ENCODE measurements around the gene CPT1B. TPM values are rescaled to one million over a fixed set of nuclear protein-coding genes. Genes with fewer than 3 reads are reported as not detected.

CPT1B gene
- total and polyA plus RNA-seq, 2 donors (not counting 3 experiments of a cell fraction or from before 2014, with no cell fraction given): 7.1 TPM

DNA sequence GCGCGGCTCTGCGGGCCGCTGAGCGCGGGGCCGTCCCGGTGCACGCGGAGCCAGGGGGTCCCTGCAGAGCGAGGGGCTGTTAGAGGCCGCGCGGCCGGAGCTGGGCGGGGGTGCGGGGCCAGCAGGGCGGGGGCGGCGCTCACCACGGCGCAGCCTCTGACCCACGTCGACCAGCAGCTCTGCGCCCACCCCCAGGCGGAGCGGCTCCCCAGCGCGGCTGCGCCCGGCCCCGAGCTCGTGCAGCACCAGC is 52.4 kb downstream of the CPT1B start:
- intact Hi-C loops (cut with micrococcal nuclease): loop anchor here (1.0 to 2.0 kb wide), 4 partner anchors 17 to 147 kb away; partner anchors contain the start of genes CHKB, NCAPH2 and SHANK3
- peaks cover 18% of the 10 kb centered on the region for H3K4me1 ChIP-seq (ENCODE audit: control insufficient read depth, extremely low read depth, insufficient read depth, low read length)

More for the DNA sequence above, 52.4 kb downstream of the CPT1B start:
- dilution Hi-C loops (cut with MboI; ENCODE audit: extremely low pct_ligation_motif_present, low sequenced_read_pairs): no loop called here
- BruUV-seq (replicated peaks): no TSS peak
- Histone ChIP-seq H2AFZ (ENCODE audit: low read depth, low read length) (peak overlapping the region; percentile 75), H3K4me2 (ENCODE audit: insufficient read depth, low read length) (peak overlapping the region; percentile 45), H3K79me2 (ENCODE audit: control insufficient read depth, insufficient read depth, low read length) (peaks cover 10% of the 10 kb centered on the region), H3K36me3 (ENCODE audit: control insufficient read depth in 2 of 2, extremely low read depth in 1 of 2, insufficient read depth in 2 of 2, low read length in 2 of 2) (peaks cover 0 to 22% of the 10 kb centered on the region in 2 experiments), H3K4me3 (replicated peaks in 1 of 3; ENCODE audit: insufficient read depth in 1 of 3, low read depth in 1 of 3, low read length in 3 of 3) (peak overlapping the region; percentile 45 to 66 (median 47)), H3K9ac (replicated peaks; ENCODE audit: extremely low read depth, insufficient read depth, low read length) (peak overlapping the region; percentile 26), H3K9me3 (replicated peaks; ENCODE audit: control insufficient read depth, insufficient read depth, low read length) (no peaks in the 10 kb centered on the region), H3K9me1 (replicated peaks; ENCODE audit: control insufficient read depth, extremely low read depth, insufficient read depth, low read length) (no peaks in the 10 kb centered on the region), H3K27me3 (ENCODE audit: control insufficient read depth in 2 of 2, insufficient read depth in 2 of 2, low read length in 2 of 2) (peaks cover 0 to 6% of the 10 kb centered on the region in 2 experiments), H3K27ac (ENCODE audit: insufficient read depth, low read depth, low read length) (peak overlapping the region; percentile 7), H4K20me1 (replicated peaks; ENCODE audit: control insufficient read depth, extremely low read depth, insufficient read depth, low read length) (no peaks in the 10 kb centered on the region)
- TF ChIP-seq, protein P1, sequence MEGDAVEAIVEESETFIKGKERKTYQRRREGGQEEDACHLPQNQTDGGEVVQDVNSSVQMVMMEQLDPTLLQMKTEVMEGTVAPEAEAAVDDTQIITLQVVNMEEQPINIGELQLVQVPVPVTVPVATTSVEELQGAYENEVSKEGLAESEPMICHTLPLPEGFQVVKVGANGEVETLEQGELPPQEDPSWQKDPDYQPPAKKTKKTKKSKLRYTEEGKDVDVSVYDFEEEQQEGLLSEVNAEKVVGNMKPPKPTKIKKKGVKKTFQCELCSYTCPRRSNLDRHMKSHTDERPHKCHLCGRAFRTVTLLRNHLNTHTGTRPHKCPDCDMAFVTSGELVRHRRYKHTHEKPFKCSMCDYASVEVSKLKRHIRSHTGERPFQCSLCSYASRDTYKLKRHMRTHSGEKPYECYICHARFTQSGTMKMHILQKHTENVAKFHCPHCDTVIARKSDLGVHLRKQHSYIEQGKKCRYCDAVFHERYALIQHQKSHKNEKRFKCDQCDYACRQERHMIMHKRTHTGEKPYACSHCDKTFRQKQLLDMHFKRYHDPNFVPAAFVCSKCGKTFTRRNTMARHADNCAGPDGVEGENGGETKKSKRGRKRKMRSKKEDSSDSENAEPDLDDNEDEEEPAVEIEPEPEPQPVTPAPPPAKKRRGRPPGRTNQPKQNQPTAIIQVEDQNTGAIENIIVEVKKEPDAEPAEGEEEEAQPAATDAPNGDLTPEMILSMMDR (IDR thresholded peaks at IDR 0.05; ENCODE audit: extremely low read depth in 1 of 2, insufficient read depth in 1 of 2, low read depth in 1 of 2, low read length in 2 of 2): peak in 1 of 2 donors; percentile 70
- TF ChIP-seq GATA2 (IDR thresholded peaks at IDR 0.05; ENCODE audit: insufficient read depth, insufficient read length, low read depth, low read length) (no peak), FOS (IDR thresholded peaks at IDR 0.05; ENCODE audit: borderline replicate concordance, insufficient read depth, low read length) (no peak), JUN (IDR thresholded peaks at IDR 0.05; ENCODE audit: borderline replicate concordance, insufficient read depth, insufficient read length, low read depth) (no peak)
- POLR2A ChIA-PET: interaction anchor here (0.7 to 1.5 kb wide), 3 partner anchors 12 to 57 kb away, joined by 4 to 12 read pairs (median 7); partner anchors contain the start of genes CHKB, LMF2 and NCAPH2
- DNase-seq (ENCODE audit: low read depth, low spot score) (no peak), FAIRE-seq (no peak)
- CTCF ChIA-PET: interaction anchor here (0.8 to 2.7 kb wide), 39 partner anchors 8 to 283 kb away, joined by 3 to 34 read pairs (median 4); partner anchors contain the start of genes ARSA, CHKB, KLHDC7B and LMF2

Data from endothelial cell of umbilical vein (primary cell).